HEK293 (cell line): ENCODE measurements around the gene INPP4B.

Experiments
- CTCF ChIA-PET: fragments of 350-600 bp; formaldehyde crosslinking; extraction: SDS; loops from one replicate; lab custom pipeline; 2021; ENCODE audit warnings: antibody characterized with exemption; lab: Yijun Ruan, JAX
- POLR2A ChIA-PET: fragments of 300-600 bp; formaldehyde crosslinking; extraction: SDS; loops from one replicate; lab custom pipeline; 2020; ENCODE audit warnings: antibody characterized with exemption, inconsistent platforms; lab: Yijun Ruan, JAX
- H3K27ac ChIP-seq: fragments of 200-500 bp; sonication (Bioruptor generic); 2 replicates; pipeline ENCODE4 v1.5.1; 2014; ENCODE audit warnings: low read depth, low read length, control low read depth, inconsistent platforms; ENCODE audit errors: extremely low read depth
- H3K36me3 ChIP-seq, 2 experiments: fragments of 200-500 bp in 1 of 2; sonication (Bioruptor generic) in 1 of 2; 1 replicate in 1 of 2; 2 replicates in 1 of 2; pipeline ENCODE4 v1.5.1; 2014 to 2017; ENCODE audit warnings: inconsistent platforms in 2 of 2, low read length in 2 of 2; ENCODE audit not compliant: control insufficient read depth in 2 of 2, insufficient read depth in 1 of 2
- H3K4me1 ChIP-seq: fragments of 200-500 bp; sonication (Bioruptor generic); 2 replicates; pipeline ENCODE4 v1.5.1; 2014; ENCODE audit warnings: mild to moderate bottlenecking, low read length, inconsistent platforms; ENCODE audit not compliant: control insufficient read depth, insufficient read depth
- H3K4me3 ChIP-seq: 2 replicates; pipeline ENCODE4 v1.5.1; 2011; ENCODE audit warnings: low read depth, mild to moderate bottlenecking, control low read depth, low read length, moderate library complexity
- H3K9me3 ChIP-seq: fragments of 200-500 bp; sonication (Bioruptor generic); 2 replicates; pipeline ENCODE4 v1.5.1; 2014; ENCODE audit warnings: low read depth, low read length, inconsistent platforms; ENCODE audit not compliant: control insufficient read depth, insufficient read depth
- SCRT1 ChIP-seq: fragments of 450-650 bp; formaldehyde crosslinking; IDR thresholded peaks from 2 replicates; pipeline ENCODE4 v1.5.1; 2016; ENCODE audit warnings: missing biosample characterization, missing genetic modification characterization, borderline replicate concordance
- SP3 ChIP-seq: fragments of 450-650 bp; formaldehyde crosslinking; IDR thresholded peaks from 2 replicates; pipeline ENCODE4 v1.5.1; 2016; ENCODE audit warnings: missing biosample characterization, missing genetic modification characterization
- YY1 ChIP-seq: fragments of 450-650 bp; formaldehyde crosslinking; IDR thresholded peaks from 2 replicates; pipeline ENCODE4 v1.5.1; 2018; ENCODE audit warnings: missing biosample characterization, missing genetic modification characterization
- ZFP3 ChIP-seq: fragments of 450-650 bp; formaldehyde crosslinking; IDR thresholded peaks from 2 replicates; pipeline ENCODE4 v1.5.1; 2016; ENCODE audit warnings: low read depth, missing biosample characterization, missing genetic modification characterization
- ZNF140 ChIP-seq: fragments of 450-650 bp; formaldehyde crosslinking; IDR thresholded peaks from 2 replicates; pipeline ENCODE4 v1.5.1; 2016; ENCODE audit warnings: missing biosample characterization, missing genetic modification characterization
- ZNF157 ChIP-seq: fragments of 450-650 bp; formaldehyde crosslinking; IDR thresholded peaks from 2 replicates; pipeline ENCODE4 v1.5.1; 2016; ENCODE audit warnings: missing biosample characterization, missing genetic modification characterization
- ZNF174 ChIP-seq: fragments of 450-650 bp; formaldehyde crosslinking; IDR thresholded peaks from 2 replicates; pipeline ENCODE4 v1.5.0; 2017; ENCODE audit warnings: missing biosample characterization, mild to moderate bottlenecking, missing genetic modification characterization
- ZNF266 ChIP-seq: fragments of 450-650 bp; formaldehyde crosslinking; IDR thresholded peaks from 2 replicates; pipeline ENCODE4 v1.5.1; 2016; ENCODE audit warnings: missing biosample characterization, missing genetic modification characterization, low read depth
- ZNF37A ChIP-seq: fragments of 450-650 bp; IDR thresholded peaks from 2 replicates; pipeline ENCODE4 v1.5.1; 2018; ENCODE audit warnings: missing biosample characterization, missing genetic modification characterization
- ZNF658 ChIP-seq: fragments of 450-650 bp; formaldehyde crosslinking; IDR thresholded peaks from 2 replicates; pipeline ENCODE4; 2016; ENCODE audit warnings: missing biosample characterization, missing genetic modification characterization
- ZNF707 ChIP-seq: fragments of 450-650 bp; formaldehyde crosslinking; IDR thresholded peaks from 2 replicates; pipeline ENCODE4 v1.5.1; 2016; ENCODE audit warnings: missing biosample characterization, missing genetic modification characterization
- ZNF768 ChIP-seq: fragments of 450-650 bp; formaldehyde crosslinking; IDR thresholded peaks from 2 replicates; pipeline ENCODE4 v1.5.1; 2018; ENCODE audit warnings: missing biosample characterization, mild to moderate bottlenecking, missing genetic modification characterization
- ZNF830 ChIP-seq: fragments of 450-650 bp; IDR thresholded peaks from 2 replicates; pipeline ENCODE4 v1.5.0; 2018; ENCODE audit warnings: missing biosample characterization, missing genetic modification characterization, low read depth, mild to moderate bottlenecking, moderate library complexity
- TF ChIP-seq, protein P1 (sequence below): fragments of 450-650 bp; formaldehyde crosslinking; IDR thresholded peaks from 2 replicates; pipeline ENCODE4 v1.5.1; 2016; ENCODE audit warnings: missing biosample characterization, missing genetic modification characterization
- TF ChIP-seq, protein P2 (sequence below): fragments of 450-650 bp; formaldehyde crosslinking; IDR thresholded peaks from 2 replicates; pipeline ENCODE4 v1.5.1; 2016; ENCODE audit warnings: missing biosample characterization, missing genetic modification characterization
- TF ChIP-seq, protein P3 (sequence below): fragments of 450-650 bp; formaldehyde crosslinking; IDR thresholded peaks from 2 replicates; pipeline ENCODE4 v1.5.1; 2016; ENCODE audit warnings: missing biosample characterization, missing genetic modification characterization
- TF ChIP-seq, protein P4 (sequence below): fragments of 450-650 bp; formaldehyde crosslinking; IDR thresholded peaks from 2 replicates; pipeline ENCODE4 v1.5.1; 2016; ENCODE audit warnings: missing biosample characterization, missing genetic modification characterization
- TF ChIP-seq, protein P5 (sequence below): fragments of 450-650 bp; formaldehyde crosslinking; IDR thresholded peaks from 2 replicates; pipeline ENCODE4 v1.5.1; 2016; ENCODE audit warnings: missing biosample characterization, missing genetic modification characterization

INPP4B gene

DNA sequence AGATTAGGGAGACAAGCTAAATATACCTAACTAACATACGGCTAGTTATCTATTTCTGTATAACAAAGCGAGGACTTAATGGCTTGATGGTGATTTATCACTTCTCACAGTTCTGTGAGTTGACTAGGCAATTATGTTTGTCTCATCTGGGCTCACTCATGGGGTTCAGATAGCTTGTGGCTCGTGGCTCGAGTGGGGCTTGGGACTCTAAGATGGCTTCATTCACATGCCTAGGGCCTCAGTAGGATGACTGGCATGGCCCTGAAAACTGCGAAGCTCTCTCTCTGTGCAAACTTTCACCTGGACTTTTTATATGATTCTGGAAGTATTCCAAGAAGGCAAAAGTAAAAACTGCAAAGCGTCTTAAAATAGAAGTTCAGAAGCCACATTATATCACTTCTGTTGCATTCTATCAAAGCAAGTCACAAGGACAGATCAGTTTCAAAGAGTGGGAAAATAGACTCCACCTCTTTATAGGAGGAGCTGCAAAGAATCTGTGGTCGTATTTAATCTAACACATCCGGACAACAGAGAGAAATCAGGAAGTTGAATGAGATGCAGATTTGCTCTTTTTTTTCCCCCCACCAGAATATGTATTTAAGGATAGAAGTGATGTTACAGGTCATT, 491.2 kb downstream of the INPP4B start:
- no peak overlapping the region for H3K4me3 ChIP-seq
- POLR2A ChIA-PET = no interaction called here
- CTCF ChIA-PET = interaction anchor here (0.6 to 0.7 kb wide), 3 partner anchors 82 to 336 kb away, joined by 3 to 5 read pairs (median 4); no protein-coding TSS in a partner anchor
- H3K36me3 ChIP-seq = no peaks in the 10 kb centered on the region
- H3K9me3 ChIP-seq = no peaks in the 10 kb centered on the region
- TF ChIP-seq, protein P1, sequence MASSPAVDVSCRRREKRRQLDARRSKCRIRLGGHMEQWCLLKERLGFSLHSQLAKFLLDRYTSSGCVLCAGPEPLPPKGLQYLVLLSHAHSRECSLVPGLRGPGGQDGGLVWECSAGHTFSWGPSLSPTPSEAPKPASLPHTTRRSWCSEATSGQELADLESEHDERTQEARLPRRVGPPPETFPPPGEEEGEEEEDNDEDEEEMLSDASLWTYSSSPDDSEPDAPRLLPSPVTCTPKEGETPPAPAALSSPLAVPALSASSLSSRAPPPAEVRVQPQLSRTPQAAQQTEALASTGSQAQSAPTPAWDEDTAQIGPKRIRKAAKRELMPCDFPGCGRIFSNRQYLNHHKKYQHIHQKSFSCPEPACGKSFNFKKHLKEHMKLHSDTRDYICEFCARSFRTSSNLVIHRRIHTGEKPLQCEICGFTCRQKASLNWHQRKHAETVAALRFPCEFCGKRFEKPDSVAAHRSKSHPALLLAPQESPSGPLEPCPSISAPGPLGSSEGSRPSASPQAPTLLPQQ = no peak
- TF ChIP-seq ZNF768 = no peak
- no peaks in the 10 kb centered on the region; the same call in 1 of the 2 replicates for H3K4me1 ChIP-seq
- H3K27ac ChIP-seq = no peak overlapping the region

DNA sequence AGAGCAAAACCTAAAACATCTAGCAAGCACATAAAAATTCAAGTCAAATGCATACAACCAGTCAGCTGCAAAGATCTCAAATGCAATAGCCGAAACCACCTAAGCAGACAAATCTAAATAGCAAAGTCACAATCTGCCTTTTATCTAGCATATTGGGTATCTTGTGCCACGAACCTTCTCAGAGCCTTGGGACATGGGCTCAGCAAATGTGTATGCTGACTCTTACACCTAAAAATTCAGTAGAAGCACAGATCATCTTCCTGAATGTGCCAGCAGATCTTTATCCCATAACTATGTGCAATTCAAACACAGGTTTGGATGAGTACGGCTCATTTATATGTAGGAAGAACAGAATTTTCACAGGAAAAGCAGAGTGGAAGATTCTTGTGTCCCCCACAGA, 492.1 kb downstream of the INPP4B start:
- Histone ChIP-seq H3K36me3 (no peaks in the 10 kb centered on the region), H3K4me1 (no peaks in the 10 kb centered on the region; the same call in 1 of the 2 replicates), H3K4me3 (no peak overlapping the region), H3K9me3 (no peaks in the 10 kb centered on the region), H3K27ac (no peak overlapping the region)
- no peak for TF ChIP-seq ZNF140 (tag by site-specific recombination)
- TF ChIP-seq, protein P2, sequence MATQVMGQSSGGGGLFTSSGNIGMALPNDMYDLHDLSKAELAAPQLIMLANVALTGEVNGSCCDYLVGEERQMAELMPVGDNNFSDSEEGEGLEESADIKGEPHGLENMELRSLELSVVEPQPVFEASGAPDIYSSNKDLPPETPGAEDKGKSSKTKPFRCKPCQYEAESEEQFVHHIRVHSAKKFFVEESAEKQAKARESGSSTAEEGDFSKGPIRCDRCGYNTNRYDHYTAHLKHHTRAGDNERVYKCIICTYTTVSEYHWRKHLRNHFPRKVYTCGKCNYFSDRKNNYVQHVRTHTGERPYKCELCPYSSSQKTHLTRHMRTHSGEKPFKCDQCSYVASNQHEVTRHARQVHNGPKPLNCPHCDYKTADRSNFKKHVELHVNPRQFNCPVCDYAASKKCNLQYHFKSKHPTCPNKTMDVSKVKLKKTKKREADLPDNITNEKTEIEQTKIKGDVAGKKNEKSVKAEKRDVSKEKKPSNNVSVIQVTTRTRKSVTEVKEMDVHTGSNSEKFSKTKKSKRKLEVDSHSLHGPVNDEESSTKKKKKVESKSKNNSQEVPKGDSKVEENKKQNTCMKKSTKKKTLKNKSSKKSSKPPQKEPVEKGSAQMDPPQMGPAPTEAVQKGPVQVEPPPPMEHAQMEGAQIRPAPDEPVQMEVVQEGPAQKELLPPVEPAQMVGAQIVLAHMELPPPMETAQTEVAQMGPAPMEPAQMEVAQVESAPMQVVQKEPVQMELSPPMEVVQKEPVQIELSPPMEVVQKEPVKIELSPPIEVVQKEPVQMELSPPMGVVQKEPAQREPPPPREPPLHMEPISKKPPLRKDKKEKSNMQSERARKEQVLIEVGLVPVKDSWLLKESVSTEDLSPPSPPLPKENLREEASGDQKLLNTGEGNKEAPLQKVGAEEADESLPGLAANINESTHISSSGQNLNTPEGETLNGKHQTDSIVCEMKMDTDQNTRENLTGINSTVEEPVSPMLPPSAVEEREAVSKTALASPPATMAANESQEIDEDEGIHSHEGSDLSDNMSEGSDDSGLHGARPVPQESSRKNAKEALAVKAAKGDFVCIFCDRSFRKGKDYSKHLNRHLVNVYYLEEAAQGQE = no peak
- no peak for TF ChIP-seq ZNF658
- TF ChIP-seq ZNF174 = no peak
- no peak for TF ChIP-seq ZNF707
- no peak for TF ChIP-seq SCRT1 (tag by site-specific recombination)
- TF ChIP-seq, protein P3, sequence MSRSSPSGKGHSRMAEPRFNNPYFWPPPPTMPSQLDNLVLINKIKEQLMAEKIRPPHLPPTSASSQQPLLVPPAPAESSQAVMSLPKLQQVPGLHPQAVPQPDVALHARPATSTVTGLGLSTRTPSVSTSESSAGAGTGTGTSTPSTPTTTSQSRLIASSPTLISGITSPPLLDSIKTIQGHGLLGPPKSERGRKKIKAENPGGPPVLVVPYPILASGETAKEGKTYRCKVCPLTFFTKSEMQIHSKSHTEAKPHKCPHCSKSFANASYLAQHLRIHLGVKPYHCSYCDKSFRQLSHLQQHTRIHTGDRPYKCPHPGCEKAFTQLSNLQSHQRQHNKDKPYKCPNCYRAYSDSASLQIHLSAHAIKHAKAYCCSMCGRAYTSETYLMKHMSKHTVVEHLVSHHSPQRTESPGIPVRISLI (tag by site-specific recombination) = no peak
- no peak for TF ChIP-seq SP3 (tag by site-specific recombination)
- TF ChIP-seq, protein P4, sequence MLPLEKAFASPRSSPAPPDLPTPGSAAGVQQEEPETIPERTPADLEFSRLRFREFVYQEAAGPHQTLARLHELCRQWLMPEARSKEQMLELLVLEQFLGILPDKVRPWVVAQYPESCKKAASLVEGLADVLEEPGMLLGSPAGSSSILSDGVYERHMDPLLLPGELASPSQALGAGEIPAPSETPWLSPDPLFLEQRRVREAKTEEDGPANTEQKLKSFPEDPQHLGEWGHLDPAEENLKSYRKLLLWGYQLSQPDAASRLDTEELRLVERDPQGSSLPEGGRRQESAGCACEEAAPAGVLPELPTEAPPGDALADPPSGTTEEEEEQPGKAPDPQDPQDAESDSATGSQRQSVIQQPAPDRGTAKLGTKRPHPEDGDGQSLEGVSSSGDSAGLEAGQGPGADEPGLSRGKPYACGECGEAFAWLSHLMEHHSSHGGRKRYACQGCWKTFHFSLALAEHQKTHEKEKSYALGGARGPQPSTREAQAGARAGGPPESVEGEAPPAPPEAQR (tag by site-specific recombination) = no peak
- TF ChIP-seq ZNF830 (tag by site-specific recombination) = no peak
- no peak for TF ChIP-seq ZNF37A (tag by site-specific recombination)
- CTCF ChIA-PET = interaction anchor here (0.6 to 1.9 kb wide), 9 partner anchors 9 to 546 kb away, joined by 3 to 4 read pairs (median 3); no protein-coding TSS in a partner anchor
- POLR2A ChIA-PET = no interaction called here

DNA sequence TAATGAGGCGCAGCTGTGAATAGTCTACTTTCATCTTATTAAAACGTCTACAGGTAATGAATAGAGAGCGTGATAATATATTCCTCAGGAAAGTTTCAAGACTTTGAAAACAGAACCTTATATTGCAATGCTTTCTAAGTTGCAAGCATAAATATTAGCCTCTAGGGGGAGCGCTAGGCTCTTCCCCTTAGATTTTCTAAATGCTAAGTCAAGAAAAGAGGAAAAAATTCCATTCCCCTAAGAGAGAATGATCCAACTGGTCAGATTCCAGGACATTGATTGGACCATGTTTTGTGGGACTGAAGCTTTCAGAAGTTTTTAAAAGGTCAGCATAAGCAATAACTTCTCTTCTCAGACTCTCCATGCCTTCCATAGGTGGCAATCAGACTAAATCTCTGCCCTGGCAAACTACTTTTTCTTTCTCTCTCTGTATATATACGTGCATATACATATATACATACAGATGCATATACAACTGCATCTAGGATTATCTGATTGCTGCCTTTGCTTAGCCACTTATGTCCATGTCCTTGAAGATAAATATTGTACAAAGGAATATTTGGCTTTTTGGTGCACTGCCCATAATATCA, 492.9 kb downstream of the INPP4B start:
- Histone ChIP-seq H3K36me3 (no peaks in the 10 kb centered on the region), H3K27ac (no peak overlapping the region), H3K4me1 (peaks cover 5% of the 10 kb centered on the region), H3K4me3 (no peak overlapping the region), H3K9me3 (no peaks in the 10 kb centered on the region)
- ChIA-PET CTCF (interaction anchor here (0.6 to 1.9 kb wide), 16 partner anchors 9 to 492 kb away, joined by 3 to 4 read pairs (median 3); no protein-coding TSS in a partner anchor), POLR2A (no interaction called here)
- TF ChIP-seq YY1 (tag by site-specific recombination) (no peak), ZNF157 (tag by site-specific recombination) (no peak), ZFP3 (tag by site-specific recombination) (no peak), ZNF768 (no peak), ZNF266 (tag by site-specific recombination) (no peak)
- TF ChIP-seq, protein P5, sequence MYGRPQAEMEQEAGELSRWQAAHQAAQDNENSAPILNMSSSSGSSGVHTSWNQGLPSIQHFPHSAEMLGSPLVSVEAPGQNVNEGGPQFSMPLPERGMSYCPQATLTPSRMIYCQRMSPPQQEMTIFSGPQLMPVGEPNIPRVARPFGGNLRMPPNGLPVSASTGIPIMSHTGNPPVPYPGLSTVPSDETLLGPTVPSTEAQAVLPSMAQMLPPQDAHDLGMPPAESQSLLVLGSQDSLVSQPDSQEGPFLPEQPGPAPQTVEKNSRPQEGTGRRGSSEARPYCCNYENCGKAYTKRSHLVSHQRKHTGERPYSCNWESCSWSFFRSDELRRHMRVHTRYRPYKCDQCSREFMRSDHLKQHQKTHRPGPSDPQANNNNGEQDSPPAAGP (tag by site-specific recombination) = no peak
